Mesothelial cell of epicardium (in vitro differentiated cells): Measurements from ENCODE around the gene EMP3. TPM values are rescaled to one million over a fixed set of nuclear protein-coding genes. Genes with fewer than 3 reads are reported as not detected.

Experiments used
- DNase-seq, 2 experiments: peaks; one replicate each; pipeline ENCODE4 v3.0.0; 2021; ENCODE audit warnings: low spot score in 2 of 2; ENCODE audit not compliant: unreplicated experiment in 2 of 2
- H3K27ac Mint-ChIP-seq: 2 replicates; pipeline ENCODE4 v1.8.0; 2021; ENCODE audit warnings: mixed read lengths
- H3K27me3 Mint-ChIP-seq: 2 replicates; pipeline ENCODE4 v1.8.0; 2021; ENCODE audit warnings: low read depth, mixed read lengths
- H3K36me3 Mint-ChIP-seq: 2 replicates; pipeline ENCODE4 v1.8.0; 2021; ENCODE audit warnings: mixed read lengths
- H3K4me1 Mint-ChIP-seq: 2 replicates; pipeline ENCODE4 v1.8.0; 2021; ENCODE audit warnings: mixed read lengths
- H3K4me3 Mint-ChIP-seq: 2 replicates; pipeline ENCODE4 v1.8.0; 2021; ENCODE audit warnings: mild to moderate bottlenecking, moderate library complexity, mixed read lengths
- H3K9me3 Mint-ChIP-seq: 2 replicates; pipeline ENCODE4 v1.8.0; 2021; ENCODE audit warnings: mixed read lengths
- total RNA-seq: library from RNA; stranded (reverse); gene quantifications from 3 replicates; pipeline ENCODE4 v1.2.1, GENCODE V29; 2021
- TF ChIP-seq, protein P1 (sequence below): fragments of 200-600 bp; sonication (generic); IDR thresholded peaks from one replicate; pipeline ENCODE4 v1.5.0; 2021; ENCODE audit warnings: antibody characterized with exemption; ENCODE audit not compliant: unreplicated experiment

EMP3 gene
- total RNA-seq, 1 donor from 2014 or later = 52.5 TPM

GRCh38 chr19:48362716-48363499 lies 37.6 kb downstream of the EMP3 start:
- H3K4me1 Mint-ChIP-seq = peaks cover 3% of the 10 kb centered on the region

GRCh38 chr19:48363500-48363809 lies 38.1 kb downstream of the EMP3 start:
- H3K27ac Mint-ChIP-seq = peak overlapping the region; percentile 87
- no peaks in the 10 kb centered on the region for H3K9me3 Mint-ChIP-seq
- H3K4me3 Mint-ChIP-seq = peak overlapping the region; percentile 73
- H3K36me3 Mint-ChIP-seq = no peaks in the 10 kb centered on the region
- H3K27me3 Mint-ChIP-seq = no peaks in the 10 kb centered on the region
- TF ChIP-seq, protein P1, sequence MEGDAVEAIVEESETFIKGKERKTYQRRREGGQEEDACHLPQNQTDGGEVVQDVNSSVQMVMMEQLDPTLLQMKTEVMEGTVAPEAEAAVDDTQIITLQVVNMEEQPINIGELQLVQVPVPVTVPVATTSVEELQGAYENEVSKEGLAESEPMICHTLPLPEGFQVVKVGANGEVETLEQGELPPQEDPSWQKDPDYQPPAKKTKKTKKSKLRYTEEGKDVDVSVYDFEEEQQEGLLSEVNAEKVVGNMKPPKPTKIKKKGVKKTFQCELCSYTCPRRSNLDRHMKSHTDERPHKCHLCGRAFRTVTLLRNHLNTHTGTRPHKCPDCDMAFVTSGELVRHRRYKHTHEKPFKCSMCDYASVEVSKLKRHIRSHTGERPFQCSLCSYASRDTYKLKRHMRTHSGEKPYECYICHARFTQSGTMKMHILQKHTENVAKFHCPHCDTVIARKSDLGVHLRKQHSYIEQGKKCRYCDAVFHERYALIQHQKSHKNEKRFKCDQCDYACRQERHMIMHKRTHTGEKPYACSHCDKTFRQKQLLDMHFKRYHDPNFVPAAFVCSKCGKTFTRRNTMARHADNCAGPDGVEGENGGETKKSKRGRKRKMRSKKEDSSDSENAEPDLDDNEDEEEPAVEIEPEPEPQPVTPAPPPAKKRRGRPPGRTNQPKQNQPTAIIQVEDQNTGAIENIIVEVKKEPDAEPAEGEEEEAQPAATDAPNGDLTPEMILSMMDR = no peak
- peaks cover 3% of the 10 kb centered on the region for H3K4me1 Mint-ChIP-seq
- DNase-seq = peak in 1 of 2 experiments; percentile 65

More at GRCh38 chr19:48362716-48363499, 37.6 kb downstream of the EMP3 start:
- Mint-ChIP-seq H3K27me3 (no peaks in the 10 kb centered on the region), H3K36me3 (no peaks in the 10 kb centered on the region), H3K9me3 (no peaks in the 10 kb centered on the region), H3K4me3 (peak overlapping the region; percentile 73), H3K27ac (peak overlapping the region; percentile 87)
- peak; percentile 92 to 96 for DNase-seq
- TF ChIP-seq, protein P1 = no peak

DNA sequence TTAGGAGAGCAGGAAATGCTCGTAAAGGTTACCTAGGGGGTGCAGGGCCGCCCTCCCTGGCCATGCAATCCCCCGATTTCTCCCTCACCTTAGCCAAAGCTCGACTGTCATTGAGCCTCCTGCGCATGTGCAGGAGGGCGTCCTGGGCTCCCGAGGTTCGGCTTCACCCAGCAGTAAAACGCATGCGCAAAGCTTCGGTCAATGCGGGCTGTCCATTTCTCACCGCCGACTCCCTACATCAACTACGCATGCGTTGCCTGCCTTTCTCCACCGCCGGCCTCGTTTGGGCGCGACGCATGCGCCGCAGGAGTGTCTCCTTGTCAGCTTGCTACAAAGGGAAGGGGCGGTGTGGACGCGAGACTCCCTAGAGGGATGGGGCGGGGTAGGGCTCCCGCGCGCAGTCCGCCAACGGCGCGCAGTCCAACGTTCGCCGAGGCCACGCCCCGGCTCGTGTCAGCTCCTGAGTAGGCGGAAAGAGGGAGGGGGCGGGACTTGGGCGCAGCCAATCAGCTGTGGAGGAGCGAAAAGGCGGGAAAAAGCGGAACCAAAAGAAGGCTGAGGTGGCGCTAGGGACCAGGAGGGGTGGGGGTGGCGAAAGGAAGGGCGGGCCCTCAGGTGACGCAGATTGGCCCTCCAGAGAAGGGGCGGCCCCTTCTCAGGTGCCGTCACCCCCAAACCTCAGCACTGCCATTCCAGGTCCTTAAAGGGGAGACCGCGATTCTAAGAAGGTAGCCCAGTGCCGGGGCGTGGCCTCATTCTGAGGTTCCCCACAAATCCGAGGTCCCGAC lies 38.7 kb downstream of the EMP3 start, which contains the start of the genes SYNGR4 and TMEM143:
TSS of gene SYNGR4 (plus strand) at position 558 of the 788 bp plus-strand sequence. CDS start 1,476 bp downstream, outside the sequence.
TSS of gene TMEM143 (minus strand) at position 131 of the 788 bp plus-strand sequence. CDS start at position 111, 20 bp downstream.
- Mint-ChIP-seq H3K4me1 (peaks cover 3% of the 10 kb centered on the region), H3K36me3 (no peaks in the 10 kb centered on the region), H3K9me3 (no peaks in the 10 kb centered on the region), H3K27ac (peak within 1 kb of the TSS; percentile 87), H3K27me3 (no peaks in the 10 kb centered on the region), H3K4me3 (peak within 1 kb of the TSS; percentile 73)
- peak; percentile 97 to 99 for DNase-seq
- TF ChIP-seq, protein P1 = no peak

DNA sequence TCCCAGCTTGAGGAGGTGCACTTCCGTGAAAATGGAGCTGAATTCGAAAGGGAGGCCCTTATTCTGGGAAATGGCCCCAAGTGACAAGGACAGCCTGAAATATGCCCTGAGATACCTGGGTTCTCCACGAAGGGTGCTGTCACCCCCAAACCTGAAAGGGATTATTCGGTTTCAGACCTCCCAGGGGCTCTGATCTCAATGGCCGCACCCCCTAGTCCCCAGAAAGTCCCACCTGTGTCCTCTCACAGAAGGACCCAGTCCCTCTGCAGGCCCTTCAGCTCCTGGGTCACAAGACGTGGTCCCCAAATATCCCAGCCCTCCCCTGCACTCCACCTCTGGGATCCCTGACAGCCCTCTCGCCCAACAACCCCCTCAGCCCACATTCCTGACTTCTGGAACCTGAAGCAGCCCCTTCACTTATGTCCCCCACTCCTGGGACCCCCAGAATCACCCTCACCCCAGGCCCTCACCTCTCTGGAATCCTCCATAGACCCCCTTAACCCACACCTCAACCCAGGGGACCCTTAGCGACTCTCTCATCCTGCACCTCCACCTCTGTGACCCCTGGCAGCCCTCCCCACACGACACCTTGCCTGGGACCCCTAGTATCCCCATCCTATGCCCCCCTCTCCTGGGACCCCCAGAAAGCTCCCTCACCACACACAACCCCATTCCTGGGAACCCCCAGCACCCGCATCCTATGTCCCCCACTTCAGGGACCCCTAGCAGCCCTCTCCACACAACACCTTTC lies 39.4 kb downstream of the EMP3 start:
- Mint-ChIP-seq H3K4me1 (peaks cover 8% of the 10 kb centered on the region), H3K9me3 (no peaks in the 10 kb centered on the region), H3K27ac (no peak overlapping the region), H3K27me3 (no peaks in the 10 kb centered on the region), H3K4me3 (no peak overlapping the region), H3K36me3 (no peaks in the 10 kb centered on the region)
- no peak for DNase-seq
- TF ChIP-seq, protein P1 = no peak

DNA sequence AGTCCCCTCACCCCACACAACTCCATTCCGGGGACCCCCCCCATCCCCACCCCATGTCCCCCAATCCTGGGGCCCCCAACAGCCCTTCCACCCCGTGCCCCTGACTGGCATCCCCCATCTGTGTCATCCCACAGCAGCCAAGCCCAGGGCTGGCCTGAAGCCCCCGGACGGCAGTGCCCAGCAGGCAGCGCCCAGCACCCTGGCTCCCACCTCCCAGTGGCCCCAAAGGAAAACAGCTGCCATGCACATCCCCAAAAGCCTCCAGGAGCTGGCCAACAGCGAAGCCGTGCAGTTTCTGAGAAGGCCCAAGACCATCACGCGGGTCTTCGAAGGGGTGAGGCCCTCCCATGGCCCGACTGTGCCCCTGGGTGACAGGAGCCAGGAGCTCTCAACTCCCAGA lies 40.2 kb downstream of the EMP3 start:
- DNase-seq = no peak
- H3K27ac Mint-ChIP-seq = no peak overlapping the region
- TF ChIP-seq, protein P1 = no peak
- H3K9me3 Mint-ChIP-seq = no peaks in the 10 kb centered on the region
- peaks cover 10% of the 10 kb centered on the region for H3K4me1 Mint-ChIP-seq
- H3K27me3 Mint-ChIP-seq = no peaks in the 10 kb centered on the region
- no peaks in the 10 kb centered on the region for H3K36me3 Mint-ChIP-seq
- H3K4me3 Mint-ChIP-seq = no peak overlapping the region
